NCI-H1436 (cell line): ENCODE measurements around the gene GP1BB.
A peak's percentile ranks its signal among the peaks of the same experiment; 100 is the strongest.

Experiments used
- DNase-seq: peaks from one replicate; lab custom pipeline; 2025; lab: John Stamatoyannopoulos, UW

GP1BB gene

GRCh38 chr22:19756288-19757128, 33.2 kb downstream of the GP1BB start:
- peak; percentile 47 for DNase-seq

GRCh38 chr22:19757140-19757984, 34.0 kb downstream of the GP1BB start:
- no peak for DNase-seq

- DNase-seq = no peak
Observed at GRCh38 chr22:19757985-19758895, 34.9 kb downstream of the GP1BB start.

GRCh38 chr22:19758896-19759426, 35.6 kb downstream of the GP1BB start:
- DNase-seq = no peak

GRCh38 chr22:19759427-19760057, 36.2 kb downstream of the GP1BB start:
- DNase-seq = no peak

- no peak for DNase-seq
Observed at GRCh38 chr22:19760058-19760950, 37.0 kb downstream of the GP1BB start, which contains the start of gene TBX1. Gene TBX1, plus strand, starts transcription at chr22:19760778. Its CDS starts 66 bp downstream, at chr22:19760844.

GRCh38 chr22:19760951-19761724, 37.8 kb downstream of the GP1BB start:
- no peak for DNase-seq

- DNase-seq = no peak
Observed at GRCh38 chr22:19761725-19762567, 38.6 kb downstream of the GP1BB start.

- DNase-seq = no peak
Observed at GRCh38 chr22:19762568-19763457, 39.5 kb downstream of the GP1BB start.

GRCh38 chr22:19763458-19764298, 40.3 kb downstream of the GP1BB start:
- DNase-seq = no peak

GRCh38 chr22:19764299-19764593, 40.9 kb downstream of the GP1BB start:
- no peak for DNase-seq

GRCh38 chr22:19764636-19765476, 41.5 kb downstream of the GP1BB start:
- DNase-seq = no peak

GRCh38 chr22:19765477-19766239, 42.3 kb downstream of the GP1BB start:
- no peak for DNase-seq

GRCh38 chr22:19766240-19766510, 42.8 kb downstream of the GP1BB start:
- no peak for DNase-seq
